Activated CD8-positive, alpha-beta memory T cell treated with anti-CD3 and anti-CD28 coated beads, Interleukin-2, amount 10 ng/mL, durations not matched to agents 7 days and 5 days (primary cell): ENCODE results near the gene C2CD5. TPM values are rescaled to one million over a fixed set of nuclear protein-coding genes. Genes with fewer than 3 reads are reported as not detected.
A peak's percentile ranks its signal among the peaks of the same experiment; 100 is the strongest.
"Not testable (repeated sequence)": the region's sequence is repeated elsewhere in the genome, so short reads cannot be mapped to it uniquely, and the experiment has no call there.

Source experiments
- ATAC-seq: fragments of 150-1000 bp; cut with Tn5 transposase; one replicate; pipeline ENCODE4 v1.10.0; 2021; ENCODE audit warnings: moderate library complexity
- CTCF ChIA-PET: fragments of 350-600 bp; sonication (Branson Sonifier 250); formaldehyde crosslinking; loops from one replicate; lab custom pipeline; 2021; ENCODE audit warnings: antibody characterized with exemption; lab: Charles Lee
- DNase-seq: peaks from one replicate; pipeline ENCODE4 v3.0.0-alpha.2; 2020
- H3K27ac Mint-ChIP-seq: one replicate; pipeline ENCODE4 v1.8.0; 2021; ENCODE audit warnings: mild to moderate bottlenecking, mixed read lengths
- H3K27me3 Mint-ChIP-seq: one replicate; pipeline ENCODE4 v1.8.0; 2021; ENCODE audit warnings: mixed read lengths
- H3K36me3 Mint-ChIP-seq: one replicate; pipeline ENCODE4 v1.8.0; 2021; ENCODE audit warnings: mild to moderate bottlenecking, mixed read lengths
- H3K4me1 Mint-ChIP-seq: one replicate; pipeline ENCODE4 v1.8.0; 2021; ENCODE audit warnings: mixed read lengths
- H3K4me3 Mint-ChIP-seq: one replicate; pipeline ENCODE4 v1.8.0; 2021; ENCODE audit warnings: mild to moderate bottlenecking, moderate library complexity, mixed read lengths
- H3K9me3 Mint-ChIP-seq: one replicate; pipeline ENCODE4 v1.8.0; 2022; ENCODE audit warnings: low read depth, mixed read lengths
- total RNA-seq, 2 experiments: library from RNA; stranded (reverse); gene quantifications; one replicate each; pipeline ENCODE4 v1.2.3, GENCODE V29; 2021

Gene C2CD5
- total RNA-seq, 2 experiments from 2014 or later: 41.7 to 51.1 TPM

- H3K9me3 Mint-ChIP-seq: no peaks in the 10 kb centered on the region
- no peak overlapping the region for H3K27ac Mint-ChIP-seq
- DNase-seq (no peak), ATAC-seq (no peak)
- peaks cover 4% of the 10 kb centered on the region for H3K4me1 Mint-ChIP-seq
- no peaks in the 10 kb centered on the region for H3K27me3 Mint-ChIP-seq
- no peak overlapping the region for H3K4me3 Mint-ChIP-seq
- CTCF ChIA-PET: interaction anchor here (0.9 to 2.7 kb wide), 11 partner anchors 8 to 377 kb away, joined by 3 to 11 read pairs (median 4); no protein-coding TSS in a partner anchor
- H3K36me3 Mint-ChIP-seq: peaks cover 4% of the 10 kb centered on the region
Observed at GRCh38 chr12:22458298-22458937, 85.9 kb downstream of the C2CD5 start.

GRCh38 chr12:22457085-22457484 is 87.3 kb downstream of the C2CD5 start:
- CTCF ChIA-PET: interaction anchor here (1.2 to 1.4 kb wide), 2 partner anchors 10 to 14 kb away, joined by 3 to 4 read pairs; no protein-coding TSS in a partner anchor
- Mint-ChIP-seq H3K4me3 (no peak overlapping the region), H3K27me3 (no peaks in the 10 kb centered on the region), H3K27ac (no peak overlapping the region), H3K9me3 (no peaks in the 10 kb centered on the region), H3K4me1 (peaks cover 4% of the 10 kb centered on the region), H3K36me3 (peaks cover 4% of the 10 kb centered on the region)
- ATAC-seq (no peak), DNase-seq (no peak)

GRCh38 chr12:22453511-22453910 is 90.8 kb downstream of the C2CD5 start:
- no peaks in the 10 kb centered on the region for H3K27me3 Mint-ChIP-seq
- peaks cover 13% of the 10 kb centered on the region for H3K36me3 Mint-ChIP-seq
- ATAC-seq (no peak), DNase-seq (no peak)
- no peak overlapping the region for H3K4me3 Mint-ChIP-seq
- no peaks in the 10 kb centered on the region for H3K4me1 Mint-ChIP-seq
- no peaks in the 10 kb centered on the region for H3K9me3 Mint-ChIP-seq
- CTCF ChIA-PET: interaction anchor here (1.0 to 2.7 kb wide), 3 partner anchors 8 to 19 kb away, joined by 3 to 9 read pairs (median 8); no protein-coding TSS in a partner anchor
- no peak overlapping the region for H3K27ac Mint-ChIP-seq

DNA sequence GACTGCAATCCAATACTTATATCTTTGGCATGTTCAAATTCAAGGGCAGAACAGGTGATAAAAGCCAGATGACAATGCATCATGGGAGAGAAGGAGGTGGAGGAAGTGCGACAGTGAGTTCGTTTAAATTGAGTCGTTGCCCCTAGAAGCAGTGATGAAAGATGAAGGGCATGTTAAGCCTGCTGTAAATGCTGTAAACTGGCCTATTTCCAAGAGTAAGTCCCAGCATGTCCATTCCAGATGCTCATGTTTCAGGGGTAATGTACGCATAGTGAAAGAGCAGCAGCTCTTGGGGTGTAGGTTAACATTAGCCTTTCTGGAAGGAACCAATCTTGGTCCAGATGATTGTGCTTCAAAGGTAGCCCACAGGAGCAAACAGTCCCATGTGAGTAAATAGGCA is 97.1 kb downstream of the C2CD5 start:
- DNase-seq (no peak), ATAC-seq (no peak)
- no peaks in the 10 kb centered on the region for H3K4me1 Mint-ChIP-seq
- no peak overlapping the region for H3K27ac Mint-ChIP-seq
- CTCF ChIA-PET: interaction anchor here (1.0 to 2.5 kb wide), 5 partner anchors 12 to 364 kb away, joined by 3 to 9 read pairs (median 4); no protein-coding TSS in a partner anchor
- no peaks in the 10 kb centered on the region for H3K9me3 Mint-ChIP-seq
- H3K4me3 Mint-ChIP-seq: no peak overlapping the region
- peaks cover 12% of the 10 kb centered on the region for H3K36me3 Mint-ChIP-seq
- no peaks in the 10 kb centered on the region for H3K27me3 Mint-ChIP-seq

DNA sequence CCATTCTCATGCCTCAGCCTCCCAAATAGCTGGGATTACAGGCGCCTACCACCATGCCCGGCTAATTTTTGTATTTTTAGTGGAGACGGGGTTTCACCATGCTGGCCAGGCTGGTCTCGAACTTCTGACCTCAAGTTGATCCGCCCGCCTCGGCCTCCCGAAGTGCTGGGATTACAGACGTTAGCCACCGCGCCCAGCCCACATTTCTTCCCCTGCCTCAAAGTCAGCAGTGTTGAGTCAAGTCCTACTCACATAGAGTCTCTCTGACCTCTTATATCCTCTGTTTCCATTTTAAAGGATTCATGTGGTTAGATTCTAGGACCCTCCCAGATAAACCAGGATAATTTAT is 100.1 kb downstream of the C2CD5 start:
- H3K36me3 Mint-ChIP-seq, H3K4me3 Mint-ChIP-seq, H3K27me3 Mint-ChIP-seq, DNase-seq, H3K9me3 Mint-ChIP-seq, H3K27ac Mint-ChIP-seq, ATAC-seq: not testable (repeated sequence)
- CTCF ChIA-PET: interaction anchor here (1.0 to 2.0 kb wide), 10 partner anchors 9 to 747 kb away, joined by 3 to 16 read pairs (median 6); no protein-coding TSS in a partner anchor
- H3K4me1 Mint-ChIP-seq: peaks cover 10% of the 10 kb centered on the region

- H3K4me3 Mint-ChIP-seq: no peak overlapping the region
- CTCF ChIA-PET: interaction anchor here (0.7 to 2.0 kb wide), 26 partner anchors 9 to 746 kb away, joined by 3 to 16 read pairs (median 4); no protein-coding TSS in a partner anchor
- peaks cover 11% of the 10 kb centered on the region for H3K4me1 Mint-ChIP-seq
- no peak overlapping the region for H3K27ac Mint-ChIP-seq
- no peaks in the 10 kb centered on the region for H3K9me3 Mint-ChIP-seq
- ATAC-seq: peak; percentile 100
- H3K36me3 Mint-ChIP-seq: peaks cover 3% of the 10 kb centered on the region
- peak; percentile 70 for DNase-seq
- H3K27me3 Mint-ChIP-seq: no peaks in the 10 kb centered on the region
Observed at GRCh38 chr12:22443379-22444316, 100.7 kb downstream of the C2CD5 start.

DNA sequence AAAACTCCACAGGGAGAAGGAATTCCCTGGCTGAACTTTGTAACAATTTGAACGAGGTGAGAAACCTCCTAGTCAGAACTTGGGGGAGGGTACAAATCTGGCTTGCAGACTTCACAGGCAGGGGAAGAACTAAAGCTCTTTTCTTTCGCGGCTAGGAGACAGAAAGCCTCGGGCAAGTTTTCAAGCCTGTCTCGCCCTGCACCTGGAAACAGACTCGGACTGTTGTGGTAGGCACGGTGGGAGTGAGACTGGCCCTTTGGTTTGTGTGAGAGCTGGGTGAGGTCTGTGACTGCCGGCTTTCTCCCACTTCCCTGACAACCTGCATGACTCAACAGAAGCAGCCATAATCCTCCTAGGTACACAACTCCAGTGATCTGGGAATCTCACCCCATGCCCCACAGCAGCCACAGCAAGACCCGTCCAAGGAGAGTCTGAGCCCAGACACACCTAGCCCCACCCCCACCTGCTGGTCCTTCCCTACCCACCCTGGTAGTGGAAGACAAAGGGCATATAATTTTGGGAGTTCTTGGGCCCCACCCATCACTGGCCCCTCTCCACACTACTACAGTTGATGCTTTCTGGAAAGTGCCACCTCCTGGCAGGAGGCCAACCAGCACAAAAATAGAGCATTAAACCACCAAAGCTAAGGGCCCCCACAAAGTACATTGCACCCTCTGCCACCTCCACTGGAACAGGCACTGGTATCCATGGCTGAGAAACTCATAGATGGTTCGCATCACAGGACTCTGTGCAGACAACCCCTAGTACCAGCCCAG is 107.1 kb downstream of the C2CD5 start:
- no peak overlapping the region for H3K27ac Mint-ChIP-seq
- H3K36me3 Mint-ChIP-seq: no peaks in the 10 kb centered on the region
- CTCF ChIA-PET: interaction anchor here (1.6 to 1.9 kb wide), 2 partner anchors 9 to 29 kb away, joined by 3 to 5 read pairs; no protein-coding TSS in a partner anchor
- H3K4me3 Mint-ChIP-seq: no peak overlapping the region
- DNase-seq: no peak
- no peaks in the 10 kb centered on the region for H3K9me3 Mint-ChIP-seq
- ATAC-seq: no peak
- H3K4me1 Mint-ChIP-seq: peaks cover 11% of the 10 kb centered on the region
- no peaks in the 10 kb centered on the region for H3K27me3 Mint-ChIP-seq

GRCh38 chr12:22435583-22435982 is 108.8 kb downstream of the C2CD5 start:
- H3K9me3 Mint-ChIP-seq: no peaks in the 10 kb centered on the region
- H3K4me3 Mint-ChIP-seq: no peak overlapping the region
- H3K27ac Mint-ChIP-seq: no peak overlapping the region
- peaks cover 17% of the 10 kb centered on the region for H3K4me1 Mint-ChIP-seq
- DNase-seq (no peak), ATAC-seq (no peak)
- no peaks in the 10 kb centered on the region for H3K36me3 Mint-ChIP-seq
- H3K27me3 Mint-ChIP-seq: no peaks in the 10 kb centered on the region
- CTCF ChIA-PET: interaction anchor here (1.6 kb wide), 1 partner anchor 10 kb away, joined by 3 read pairs; no protein-coding TSS in a partner anchor

- CTCF ChIA-PET: no interaction called here
- H3K27ac Mint-ChIP-seq: peak overlapping the region; percentile 69
- no peak for ATAC-seq
- DNase-seq: no peak
- no peaks in the 10 kb centered on the region for H3K27me3 Mint-ChIP-seq
- peak overlapping the region; percentile 49 for H3K4me3 Mint-ChIP-seq
- no peaks in the 10 kb centered on the region for H3K36me3 Mint-ChIP-seq
- H3K4me1 Mint-ChIP-seq: peaks cover 7% of the 10 kb centered on the region
- H3K9me3 Mint-ChIP-seq: no peaks in the 10 kb centered on the region
Observed at GRCh38 chr12:22431693-22432251, 112.6 kb downstream of the C2CD5 start.

DNA sequence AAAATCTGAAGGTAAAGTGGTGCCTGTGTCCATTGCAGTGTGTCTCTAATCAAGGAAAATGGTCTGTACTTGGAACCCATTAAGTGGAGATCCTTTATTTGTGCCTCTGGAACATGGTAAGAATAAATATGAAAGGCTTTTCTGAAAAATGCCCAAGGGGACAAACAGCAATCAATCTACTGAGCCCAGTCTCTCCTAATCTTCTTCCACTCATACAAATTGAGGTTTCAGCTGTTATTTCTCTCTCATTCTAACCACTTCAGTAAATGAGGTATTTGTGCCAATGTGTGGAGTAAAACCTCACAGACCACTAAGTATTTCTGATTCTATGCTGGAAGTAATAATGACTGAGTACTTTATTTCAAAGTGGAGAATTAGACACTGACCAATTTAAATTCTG is 127.5 kb downstream of the C2CD5 start:
- Mint-ChIP-seq H3K27ac (peak overlapping the region; percentile 7), H3K4me1 (peaks cover 7% of the 10 kb centered on the region), H3K4me3 (no peak overlapping the region), H3K27me3 (peaks cover 2% of the 10 kb centered on the region), H3K36me3 (no peaks in the 10 kb centered on the region), H3K9me3 (no peaks in the 10 kb centered on the region)
- no peak for DNase-seq
- CTCF ChIA-PET: no interaction called here
- no peak for ATAC-seq

DNA sequence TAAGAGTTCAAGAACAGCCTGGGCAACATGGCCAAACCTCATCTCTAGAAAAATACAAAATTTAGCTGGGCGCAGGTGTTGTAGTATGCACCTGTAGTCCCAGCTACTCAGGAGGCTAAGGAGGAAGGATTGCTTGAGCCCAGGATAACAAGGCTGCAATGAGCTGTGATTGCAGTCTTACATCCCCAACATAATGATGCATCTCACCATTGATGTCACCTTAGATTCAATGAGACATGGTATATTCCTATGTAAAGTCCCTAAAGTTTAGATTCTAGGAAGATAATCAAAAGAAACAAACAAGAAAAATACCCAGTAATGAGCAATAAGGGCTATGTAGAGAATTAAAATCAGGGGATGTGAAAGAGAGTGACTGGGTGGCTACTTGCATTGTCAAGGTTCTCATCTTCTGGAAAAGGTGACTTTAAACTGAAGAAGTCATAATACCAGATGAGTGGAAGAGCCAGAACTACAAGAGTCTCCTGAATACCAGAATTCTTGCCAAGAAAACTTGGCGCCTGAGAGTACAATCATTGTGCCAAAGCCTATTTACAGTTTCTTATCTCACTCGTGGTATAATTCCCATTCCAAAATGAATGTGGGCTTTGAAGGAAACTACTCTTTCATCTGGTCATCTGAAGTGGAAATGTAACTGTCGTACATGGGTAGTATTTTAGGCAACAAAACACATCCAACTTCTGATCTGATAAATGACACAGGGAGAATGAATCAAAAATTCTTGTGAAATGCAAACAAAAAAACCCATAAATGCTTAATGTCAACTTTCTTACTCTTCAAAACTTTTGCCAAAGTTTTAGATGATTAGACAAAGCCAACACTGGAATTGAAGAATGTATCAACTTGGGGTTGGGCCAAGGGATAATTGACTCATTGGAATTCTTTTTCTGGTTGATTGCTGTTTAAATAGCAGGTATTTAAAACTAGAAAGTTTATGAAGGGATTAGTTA is 128.7 kb downstream of the C2CD5 start:
- Mint-ChIP-seq H3K27me3 (peaks cover 2% of the 10 kb centered on the region), H3K36me3 (no peaks in the 10 kb centered on the region), H3K4me1 (peaks cover 14% of the 10 kb centered on the region), H3K9me3 (no peaks in the 10 kb centered on the region), H3K4me3 (no peak overlapping the region), H3K27ac (peak overlapping the region; percentile 5)
- no peak for DNase-seq
- CTCF ChIA-PET: interaction anchor here (1.9 kb wide), 1 partner anchor 28 kb away, joined by 6 read pairs; no protein-coding TSS in a partner anchor
- no peak for ATAC-seq
